CD4-positive, alpha-beta T cell treated with Interferon gamma for 1 hour (primary cell): ENCODE data around the gene ACP4.
"Not testable (repeated sequence)": the region's sequence is repeated elsewhere in the genome, so short reads cannot be mapped to it uniquely, and the experiment has no call there.

Experiments used
- DNase-seq: peaks from one replicate; pipeline ENCODE4 v3.0.0-alpha.2; 2020

ACP4 gene, protein sequence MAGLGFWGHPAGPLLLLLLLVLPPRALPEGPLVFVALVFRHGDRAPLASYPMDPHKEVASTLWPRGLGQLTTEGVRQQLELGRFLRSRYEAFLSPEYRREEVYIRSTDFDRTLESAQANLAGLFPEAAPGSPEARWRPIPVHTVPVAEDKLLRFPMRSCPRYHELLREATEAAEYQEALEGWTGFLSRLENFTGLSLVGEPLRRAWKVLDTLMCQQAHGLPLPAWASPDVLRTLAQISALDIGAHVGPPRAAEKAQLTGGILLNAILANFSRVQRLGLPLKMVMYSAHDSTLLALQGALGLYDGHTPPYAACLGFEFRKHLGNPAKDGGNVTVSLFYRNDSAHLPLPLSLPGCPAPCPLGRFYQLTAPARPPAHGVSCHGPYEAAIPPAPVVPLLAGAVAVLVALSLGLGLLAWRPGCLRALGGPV

DNA sequence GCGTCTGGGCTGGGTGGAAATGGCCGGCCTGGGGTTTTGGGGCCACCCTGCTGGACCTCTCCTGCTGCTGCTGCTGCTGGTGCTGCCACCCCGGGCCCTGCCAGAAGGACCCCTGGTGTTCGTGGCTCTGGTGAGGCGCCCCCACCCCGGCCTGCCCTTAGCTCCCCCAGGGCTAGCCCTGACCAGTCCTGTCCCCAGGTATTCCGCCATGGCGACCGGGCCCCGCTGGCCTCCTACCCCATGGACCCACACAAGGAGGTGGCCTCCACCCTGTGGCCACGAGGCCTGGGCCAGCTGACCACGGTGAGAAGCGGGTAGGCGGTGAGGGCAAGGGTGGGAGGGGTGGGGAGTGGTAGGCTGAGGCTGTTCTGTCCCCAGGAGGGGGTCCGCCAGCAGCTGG is at the start of gene ACP4:
Gene ACP4 (plus strand): TSS at position 20 of the 400 bp plus-strand sequence. CDS start 0 bp downstream, at position 20.
- no peak for DNase-seq

DNA sequence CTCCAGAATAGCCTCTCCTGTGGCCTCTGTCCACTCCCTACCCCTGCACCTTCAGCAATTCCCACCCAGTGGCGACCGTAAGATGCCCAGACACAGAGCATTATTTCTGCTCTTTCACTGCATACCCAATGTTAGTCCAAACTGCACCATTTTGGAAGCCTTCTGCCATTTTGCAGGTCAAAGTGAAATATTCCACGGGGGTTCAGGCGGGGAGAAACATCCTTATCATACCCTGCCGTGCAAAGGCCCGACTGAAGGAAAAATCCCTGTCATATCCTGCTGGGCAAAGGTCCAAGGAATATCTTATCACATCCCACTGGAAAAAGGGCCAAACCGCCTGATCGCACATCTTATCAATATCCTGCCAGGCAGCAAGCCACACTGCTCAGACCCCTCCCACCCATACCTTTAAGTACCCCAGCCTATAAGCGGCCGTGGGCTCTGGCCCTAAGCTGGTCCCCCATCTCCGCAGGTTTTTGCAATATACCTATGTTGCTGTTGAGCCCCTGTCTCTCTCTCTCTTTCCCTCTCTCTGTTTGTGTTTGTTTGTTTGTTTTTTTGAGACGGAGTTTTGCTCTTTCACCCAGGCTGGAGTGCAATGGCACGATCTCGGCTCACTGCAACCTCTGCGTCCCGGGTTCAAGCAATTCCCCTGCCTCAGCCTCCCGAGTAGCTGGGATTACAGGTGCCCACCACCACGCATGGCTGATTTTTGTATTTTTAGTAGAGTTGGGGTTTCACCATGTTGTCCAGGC is 48.9 kb upstream of the ACP4 start:
- DNase-seq = no peak

GRCh38 chr19:50743537-50743936 is 46.7 kb upstream of the ACP4 start:
- no peak for DNase-seq

DNA sequence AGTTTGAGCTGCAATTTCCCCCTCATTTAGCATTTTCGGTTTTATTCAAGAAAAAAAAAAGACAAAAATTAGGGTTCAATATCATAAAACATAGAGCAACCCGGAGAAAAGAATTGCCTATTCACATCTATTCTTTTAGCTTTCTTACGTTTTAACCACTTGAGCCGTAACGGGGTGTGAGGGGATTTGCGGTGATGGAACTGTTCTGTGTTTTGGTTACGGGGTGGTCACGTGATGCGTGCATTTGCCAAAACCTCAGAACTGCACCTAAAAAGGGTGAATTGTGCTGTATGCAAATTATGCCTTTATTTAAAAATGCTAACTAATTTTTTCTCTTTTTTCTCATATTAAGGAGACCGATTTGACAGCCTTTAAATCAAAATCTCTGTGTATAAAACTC is 45.0 kb upstream of the ACP4 start:
- DNase-seq = no peak

DNA sequence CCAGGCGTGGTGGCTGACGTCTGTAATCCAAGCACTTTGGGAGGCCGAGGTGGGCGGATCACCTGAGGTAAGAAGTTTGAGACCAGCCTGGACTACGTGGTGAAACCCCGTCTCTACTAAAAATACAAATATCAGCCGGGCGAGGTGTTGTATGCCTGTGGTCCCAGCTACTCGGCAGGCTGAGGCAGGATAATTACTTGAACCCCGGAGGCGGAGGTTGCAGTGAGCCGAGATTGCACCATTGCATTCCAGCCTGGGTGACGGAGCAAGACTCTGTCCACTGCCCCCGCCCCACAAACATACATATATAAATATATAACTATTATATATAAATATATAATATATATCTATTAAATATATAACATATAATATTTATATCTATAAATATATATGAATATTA is 43.1 kb upstream of the ACP4 start:
- DNase-seq = not testable (repeated sequence)

- DNase-seq = no peak
These were observed 40.7 kb upstream of the ACP4 start for GRCh38 chr19:50749490-50749889.

GRCh38 chr19:50750010-50750409 is 40.2 kb upstream of the ACP4 start:
- DNase-seq = no peak

DNA sequence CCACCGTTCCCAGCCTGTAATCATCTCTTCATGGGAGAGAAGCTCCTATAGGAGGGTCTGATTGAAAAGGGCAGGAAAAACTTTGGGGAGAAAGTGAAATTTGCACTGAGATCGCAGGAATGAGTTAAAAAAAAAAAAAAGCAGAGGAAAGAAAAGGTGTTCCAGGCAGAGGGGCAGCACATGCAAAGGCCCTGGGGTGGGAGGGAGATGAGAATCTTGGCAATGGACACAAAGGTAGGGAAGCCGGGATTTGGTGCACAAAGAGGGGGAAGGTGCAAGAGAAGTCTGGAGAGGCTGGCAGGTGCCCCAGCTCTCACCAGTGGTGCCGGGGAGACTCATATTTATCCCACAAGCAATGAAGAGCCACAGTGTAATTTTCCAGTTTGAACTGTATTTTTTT is 36.3 kb upstream of the ACP4 start:
- DNase-seq = no peak

DNA sequence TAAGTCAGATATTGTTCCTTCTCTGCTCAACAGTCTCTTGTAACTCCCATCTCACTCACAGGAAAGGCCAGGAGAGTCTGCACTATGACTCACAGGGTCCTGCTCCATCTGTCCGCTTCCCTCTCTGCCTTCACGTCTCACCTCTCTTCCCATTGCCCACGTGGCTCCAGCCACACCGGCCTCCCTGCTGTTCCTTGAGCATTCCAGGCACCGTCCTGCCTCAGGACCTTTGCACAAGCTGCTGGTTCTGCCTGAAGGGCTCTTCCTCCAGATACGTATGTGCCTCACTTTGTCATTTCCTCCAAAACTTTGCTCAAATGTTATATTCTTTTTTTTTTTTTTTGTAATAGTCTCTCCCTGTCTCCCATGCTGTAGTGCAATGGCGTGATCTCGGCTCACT is 34.0 kb upstream of the ACP4 start:
- DNase-seq = not testable (repeated sequence)

- not testable (repeated sequence) for DNase-seq
These were observed 32.6 kb upstream of the ACP4 start for GRCh38 chr19:50757624-50758023.

- not testable (repeated sequence) for DNase-seq
These were observed 31.1 kb upstream of the ACP4 start for GRCh38 chr19:50759076-50759475.

DNA sequence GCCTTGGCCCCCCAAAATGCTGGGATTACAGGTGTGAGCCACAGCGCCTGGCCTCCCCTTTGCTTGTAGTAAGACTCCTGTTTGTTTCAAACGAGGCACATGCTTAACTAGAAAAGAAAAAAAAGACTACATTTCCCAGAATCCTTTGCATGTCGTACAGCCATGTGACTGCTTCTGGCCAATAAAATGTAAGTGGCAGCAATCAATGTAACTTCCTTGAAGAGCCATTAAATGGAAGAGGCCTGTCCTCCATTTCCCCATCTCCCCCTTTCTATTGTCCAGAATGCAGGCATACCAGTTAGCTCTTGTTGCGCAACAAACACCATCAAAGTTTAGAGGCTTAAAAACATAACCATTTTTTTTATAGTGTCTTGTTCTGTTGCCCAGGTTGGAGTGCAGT is 30.3 kb upstream of the ACP4 start:
- DNase-seq = no peak

DNA sequence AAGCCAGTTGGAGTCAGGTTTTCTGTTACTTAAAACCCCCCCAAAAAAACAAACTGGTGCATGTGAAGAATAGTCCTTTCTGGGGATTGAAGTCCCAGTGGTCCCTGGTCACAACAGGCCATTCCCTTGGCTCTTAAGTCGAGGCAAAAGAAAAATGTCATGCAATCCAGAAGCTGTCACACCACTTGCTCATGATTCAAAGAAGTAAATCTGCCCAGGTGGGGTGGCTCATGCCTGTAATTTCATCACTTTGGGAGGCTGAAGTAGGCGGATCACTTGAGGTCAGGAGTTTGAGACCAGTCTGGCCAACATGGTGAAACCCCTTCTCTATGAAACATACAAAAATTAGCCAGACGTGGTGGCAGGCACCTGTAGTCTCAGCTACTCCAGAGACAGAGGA is 28.7 kb upstream of the ACP4 start:
- not testable (repeated sequence) for DNase-seq

- not testable (repeated sequence) for DNase-seq
These were observed 26.7 kb upstream of the ACP4 start for GRCh38 chr19:50763521-50763920.

- no peak for DNase-seq
These were observed 25.8 kb upstream of the ACP4 start for GRCh38 chr19:50764409-50764808.

GRCh38 chr19:50766746-50767145 is 23.5 kb upstream of the ACP4 start:
- not testable (repeated sequence) for DNase-seq

DNA sequence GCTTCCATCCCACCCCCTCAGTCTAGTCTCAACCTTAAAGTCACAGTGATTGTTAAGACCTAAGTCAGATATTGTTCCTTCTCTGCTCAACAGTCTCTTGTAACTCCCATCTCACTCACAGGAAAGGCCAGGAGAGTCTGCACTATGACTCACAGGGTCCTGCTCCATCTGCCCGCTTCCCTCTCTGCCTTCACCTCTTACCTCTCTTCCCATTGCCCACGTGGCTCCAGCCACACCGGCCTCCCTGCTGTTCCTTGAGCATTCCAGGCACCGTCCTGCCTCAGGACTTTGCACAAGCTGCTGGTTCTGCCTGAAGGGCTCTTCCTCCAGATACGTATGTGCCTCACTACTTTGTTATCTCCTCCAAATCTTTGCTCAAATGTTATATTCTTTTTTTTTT is 23.0 kb upstream of the ACP4 start:
- DNase-seq = not testable (repeated sequence)

DNA sequence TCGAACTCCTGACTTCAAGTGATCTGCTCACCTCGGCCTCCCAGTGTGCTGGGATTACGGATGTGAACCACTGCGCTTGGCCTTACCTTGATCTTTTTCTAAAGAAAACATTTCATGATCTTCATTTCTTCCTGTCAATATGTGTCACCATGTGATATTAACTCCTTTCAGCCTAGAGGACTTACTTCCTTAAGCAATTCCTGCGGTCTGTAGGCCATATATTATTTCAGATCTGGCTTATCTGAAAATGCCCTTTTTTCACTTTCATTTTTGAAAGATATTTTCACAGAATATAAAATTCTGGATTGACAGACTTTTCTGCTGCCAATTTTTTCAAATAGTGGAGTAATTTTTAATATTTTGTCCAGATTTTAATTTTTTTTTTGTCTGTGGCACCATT is 21.9 kb upstream of the ACP4 start:
- DNase-seq = no peak

- not testable (repeated sequence) for DNase-seq
These were observed 20.1 kb upstream of the ACP4 start, which contains the start of gene GPR32 for GRCh38 chr19:50770164-50770563. Gene GPR32, plus strand, starts transcription at chr19:50770464. Its CDS starts 137 bp downstream, at chr19:50770601.

DNA sequence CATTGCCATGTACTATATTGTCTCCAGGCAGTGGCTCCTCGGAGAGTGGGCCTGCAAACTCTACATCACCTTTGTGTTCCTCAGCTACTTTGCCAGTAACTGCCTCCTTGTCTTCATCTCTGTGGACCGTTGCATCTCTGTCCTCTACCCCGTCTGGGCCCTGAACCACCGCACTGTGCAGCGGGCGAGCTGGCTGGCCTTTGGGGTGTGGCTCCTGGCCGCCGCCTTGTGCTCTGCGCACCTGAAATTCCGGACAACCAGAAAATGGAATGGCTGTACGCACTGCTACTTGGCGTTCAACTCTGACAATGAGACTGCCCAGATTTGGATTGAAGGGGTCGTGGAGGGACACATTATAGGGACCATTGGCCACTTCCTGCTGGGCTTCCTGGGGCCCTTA is 19.3 kb upstream of the ACP4 start:
- DNase-seq = no peak

DNA sequence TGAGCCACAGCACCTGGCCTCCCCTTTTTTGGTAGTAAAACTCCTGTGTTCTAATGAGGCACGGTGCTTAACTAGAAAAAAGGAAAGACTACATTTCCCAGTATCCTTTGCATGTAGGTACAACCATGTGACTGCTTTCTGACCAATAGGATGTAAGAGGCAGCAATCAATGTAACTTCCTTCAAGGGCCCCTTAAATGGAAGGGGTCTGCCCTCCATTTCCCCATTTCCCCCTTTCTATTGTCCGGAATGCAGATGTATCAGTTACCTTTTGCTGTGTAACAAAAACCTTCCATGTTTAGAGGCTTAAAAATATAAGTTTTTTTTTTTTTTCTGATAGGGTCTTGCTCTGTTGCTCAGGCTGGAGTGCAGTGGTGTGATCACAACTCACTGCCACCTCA is 17.7 kb upstream of the ACP4 start:
- no peak for DNase-seq

- DNase-seq = not testable (repeated sequence)
These were observed 17.3 kb upstream of the ACP4 start for GRCh38 chr19:50772912-50773311.

DNA sequence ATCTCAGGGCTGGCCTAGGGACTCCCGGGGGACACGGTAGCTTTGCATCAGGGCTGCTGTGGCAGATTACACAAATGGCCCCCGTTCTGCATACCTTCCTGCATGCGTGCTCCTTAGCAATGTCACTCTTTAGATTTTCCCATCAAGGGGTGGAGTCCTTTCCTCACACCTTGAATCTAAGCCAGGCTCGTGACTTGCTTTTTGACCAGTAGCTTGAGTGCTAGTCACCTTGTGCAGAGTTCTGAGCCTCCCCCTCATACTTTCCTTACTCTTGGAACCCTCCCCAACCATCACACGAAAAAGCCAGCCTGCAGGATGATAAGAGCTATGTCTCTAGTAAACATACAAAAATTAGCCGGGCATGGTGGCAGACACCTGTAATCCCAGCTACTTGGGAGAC is 16.8 kb upstream of the ACP4 start:
- not testable (repeated sequence) for DNase-seq

- DNase-seq = no peak
These were observed 14.1 kb upstream of the ACP4 start for GRCh38 chr19:50776131-50776530.
